GM12873 (cell line): Measurements from ENCODE around the gene CREB3L4.

Experiments
- CTCF ChIP-seq: IDR thresholded peaks from 2 replicates; pipeline ENCODE4 v1.5.1; 2012; ENCODE audit warnings: low read depth, mild to moderate bottlenecking, moderate library complexity, low read length, control low read depth; ENCODE audit not compliant: insufficient read depth; ENCODE audit errors: missing control alignments

Gene CREB3L4

DNA sequence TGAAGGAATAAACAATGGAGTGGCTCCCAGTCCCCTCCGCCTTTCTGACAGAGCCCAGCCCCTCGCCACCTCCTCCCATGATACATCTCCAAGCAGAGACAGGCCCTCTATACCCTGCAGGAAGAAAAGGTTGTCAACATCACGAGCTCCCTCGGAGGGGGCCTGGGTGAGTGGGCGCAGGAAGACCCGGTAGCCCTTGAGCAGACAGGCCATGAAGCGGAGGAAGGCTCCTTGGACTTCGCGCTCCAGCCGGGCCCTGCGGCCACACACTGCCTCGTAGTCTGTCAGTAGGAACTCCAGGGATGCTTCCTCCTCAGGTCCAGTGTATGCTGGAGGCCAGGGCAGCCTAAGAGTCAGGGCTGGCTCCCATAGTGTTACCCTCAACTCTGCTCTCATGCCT is 28.2 kb upstream of the CREB3L4 start:
- TF ChIP-seq CTCF, result no peak

DNA sequence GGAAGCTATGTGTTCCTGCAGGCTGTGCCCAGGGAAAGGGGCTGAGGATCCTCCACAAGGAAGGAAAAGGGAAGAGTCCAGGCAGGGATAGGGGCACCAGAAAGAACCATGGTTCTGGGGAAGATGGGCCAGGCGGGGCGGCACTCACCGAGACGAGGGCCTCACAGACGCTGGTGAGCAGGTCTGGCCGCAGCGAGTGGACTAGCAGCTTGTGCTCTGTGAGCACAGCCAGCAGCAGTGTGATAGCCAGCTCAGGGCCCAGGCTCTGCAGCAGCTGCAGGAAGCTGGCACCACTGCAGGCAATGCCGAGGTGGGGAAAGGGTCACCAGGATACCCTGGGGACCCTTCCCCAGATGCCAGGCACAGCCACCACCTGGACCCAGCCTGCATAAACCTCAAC is 26.9 kb upstream of the CREB3L4 start:
- no peak for TF ChIP-seq CTCF

GRCh38 chr1:153941826-153942725 is 25.6 kb upstream of the CREB3L4 start:
- TF ChIP-seq CTCF, result no peak

- no peak for TF ChIP-seq CTCF
Measured at GRCh38 chr1:153942766-153943549, 24.7 kb upstream of the CREB3L4 start.

DNA sequence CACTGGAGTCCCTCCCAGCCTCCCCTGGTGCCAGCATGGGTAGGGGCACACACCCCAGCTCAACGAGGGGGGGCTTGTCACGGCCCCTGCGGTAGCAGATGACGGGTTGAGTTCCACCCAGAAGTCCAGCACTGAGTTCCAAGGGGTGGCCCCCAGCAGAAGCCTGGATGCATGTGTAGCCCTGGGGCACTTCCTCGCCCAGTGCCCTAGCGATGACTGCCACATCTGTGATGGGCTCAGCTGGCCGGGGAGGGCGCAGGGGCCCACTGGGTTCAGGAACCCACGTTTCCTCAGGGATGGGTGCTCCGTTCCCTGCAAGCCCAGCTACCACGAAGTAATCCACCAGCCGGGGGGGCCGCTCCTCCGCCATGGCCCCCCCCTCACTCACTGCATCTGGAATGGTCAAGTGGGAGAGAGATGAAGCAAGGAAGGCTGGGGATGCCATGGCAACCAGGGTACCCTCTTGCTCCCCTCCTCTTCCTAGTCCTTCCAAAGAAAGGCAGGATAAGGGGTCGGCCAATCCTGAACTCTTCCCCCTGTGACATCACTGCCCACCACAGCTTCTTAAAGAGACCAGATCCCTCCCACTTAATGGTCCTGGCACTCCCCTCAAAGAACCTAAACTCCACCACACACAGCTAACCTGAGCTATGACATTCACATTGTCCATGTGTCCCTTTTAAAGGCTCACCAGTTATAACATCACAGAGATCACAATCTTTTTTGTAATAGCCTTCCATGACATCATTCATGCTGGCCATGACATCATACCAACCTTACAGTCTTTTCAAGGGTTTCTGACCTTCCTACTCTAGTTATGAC is 23.5 kb upstream of the CREB3L4 start:
- TF ChIP-seq CTCF, result no peak

DNA sequence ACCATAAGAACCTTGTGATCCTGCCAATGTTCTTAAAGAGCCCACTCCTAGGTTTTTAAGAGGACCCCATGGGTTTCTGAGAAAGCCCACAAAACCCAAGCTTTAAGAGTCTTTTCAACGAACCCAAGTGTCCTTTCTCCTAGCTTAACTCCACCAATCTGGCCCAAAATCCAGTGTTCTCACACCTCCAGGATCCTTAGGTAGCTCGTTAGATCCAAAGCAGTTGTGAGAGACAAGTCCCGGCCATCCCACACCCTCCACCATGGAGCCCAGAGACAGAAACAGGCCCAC is 22.9 kb upstream of the CREB3L4 start:
- no peak for TF ChIP-seq CTCF

GRCh38 chr1:153945131-153945794 is 22.4 kb upstream of the CREB3L4 start:
- TF ChIP-seq CTCF, result no peak
